ENCODE results near the gene SLC17A9. TPM values are rescaled to one million over a fixed set of nuclear protein-coding genes. Genes with fewer than 3 reads are reported as not detected.

Gene SLC17A9
- total RNA-seq, 1 experiment from 2014 or later = 0.17 TPM

DNA sequence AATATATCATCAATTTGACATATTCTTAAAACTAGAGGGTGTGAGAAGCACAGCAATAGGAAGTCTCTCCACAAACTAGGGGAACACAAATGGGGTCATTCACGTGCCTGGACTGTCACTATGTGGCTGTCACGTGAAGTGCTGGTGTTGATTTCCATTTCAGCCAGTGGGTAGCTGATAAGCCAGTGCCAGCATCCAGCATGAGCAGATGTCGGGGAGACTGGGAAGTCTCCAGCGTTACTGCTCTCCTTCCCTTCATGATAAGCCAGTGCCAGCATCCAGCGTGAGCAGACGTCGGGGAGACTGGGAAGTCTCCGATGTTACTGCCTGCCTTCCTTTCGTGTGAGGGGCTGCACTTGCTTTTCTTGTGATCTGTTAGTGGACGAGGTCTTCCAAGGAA lies 5.6 kb upstream of the SLC17A9 start:
- DNase-seq (ENCODE audit: low spot score) = no peak
- Histone ChIP-seq H3K9me3 (ENCODE audit: low read depth, low read length, poor library complexity, severe bottlenecking) (no peaks in the 10 kb centered on the region), H3K27me3 (replicated peaks; ENCODE audit: insufficient read depth, low read depth, low read length, poor library complexity) (no peaks in the 10 kb centered on the region), H3K4me3 (ENCODE audit: low read depth, low read length, poor library complexity, severe bottlenecking) (no peak overlapping the region), H3K4me1 (ENCODE audit: insufficient read depth, low read length, poor library complexity, severe bottlenecking) (no peaks in the 10 kb centered on the region), H3K27ac (ENCODE audit: low read depth, low read length, poor library complexity, severe bottlenecking) (no peak overlapping the region), H3K36me3 (ENCODE audit: insufficient read depth, low read length, poor library complexity, severe bottlenecking) (peaks cover 69% of the 10 kb centered on the region)
- ChIA-PET POLR2A (ENCODE audit: low non-redundant PET) (no interaction called here), CTCF (no interaction called here)
- no TSS peak for BruUV-seq (replicated peaks)
- intact Hi-C loops (cut with micrococcal nuclease; ENCODE audit: unreplicated experiment) = no loop called here
- no peak for TF ChIP-seq EZH2 (IDR thresholded peaks at IDR 0.05; ENCODE audit: borderline replicate concordance, low read depth, low read length, poor library complexity, severe bottlenecking)
- TF ChIP-seq, protein P1, sequence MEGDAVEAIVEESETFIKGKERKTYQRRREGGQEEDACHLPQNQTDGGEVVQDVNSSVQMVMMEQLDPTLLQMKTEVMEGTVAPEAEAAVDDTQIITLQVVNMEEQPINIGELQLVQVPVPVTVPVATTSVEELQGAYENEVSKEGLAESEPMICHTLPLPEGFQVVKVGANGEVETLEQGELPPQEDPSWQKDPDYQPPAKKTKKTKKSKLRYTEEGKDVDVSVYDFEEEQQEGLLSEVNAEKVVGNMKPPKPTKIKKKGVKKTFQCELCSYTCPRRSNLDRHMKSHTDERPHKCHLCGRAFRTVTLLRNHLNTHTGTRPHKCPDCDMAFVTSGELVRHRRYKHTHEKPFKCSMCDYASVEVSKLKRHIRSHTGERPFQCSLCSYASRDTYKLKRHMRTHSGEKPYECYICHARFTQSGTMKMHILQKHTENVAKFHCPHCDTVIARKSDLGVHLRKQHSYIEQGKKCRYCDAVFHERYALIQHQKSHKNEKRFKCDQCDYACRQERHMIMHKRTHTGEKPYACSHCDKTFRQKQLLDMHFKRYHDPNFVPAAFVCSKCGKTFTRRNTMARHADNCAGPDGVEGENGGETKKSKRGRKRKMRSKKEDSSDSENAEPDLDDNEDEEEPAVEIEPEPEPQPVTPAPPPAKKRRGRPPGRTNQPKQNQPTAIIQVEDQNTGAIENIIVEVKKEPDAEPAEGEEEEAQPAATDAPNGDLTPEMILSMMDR (conservative IDR thresholded peaks at IDR 0.05; ENCODE audit: low read depth, low read length) = no peak

DNA sequence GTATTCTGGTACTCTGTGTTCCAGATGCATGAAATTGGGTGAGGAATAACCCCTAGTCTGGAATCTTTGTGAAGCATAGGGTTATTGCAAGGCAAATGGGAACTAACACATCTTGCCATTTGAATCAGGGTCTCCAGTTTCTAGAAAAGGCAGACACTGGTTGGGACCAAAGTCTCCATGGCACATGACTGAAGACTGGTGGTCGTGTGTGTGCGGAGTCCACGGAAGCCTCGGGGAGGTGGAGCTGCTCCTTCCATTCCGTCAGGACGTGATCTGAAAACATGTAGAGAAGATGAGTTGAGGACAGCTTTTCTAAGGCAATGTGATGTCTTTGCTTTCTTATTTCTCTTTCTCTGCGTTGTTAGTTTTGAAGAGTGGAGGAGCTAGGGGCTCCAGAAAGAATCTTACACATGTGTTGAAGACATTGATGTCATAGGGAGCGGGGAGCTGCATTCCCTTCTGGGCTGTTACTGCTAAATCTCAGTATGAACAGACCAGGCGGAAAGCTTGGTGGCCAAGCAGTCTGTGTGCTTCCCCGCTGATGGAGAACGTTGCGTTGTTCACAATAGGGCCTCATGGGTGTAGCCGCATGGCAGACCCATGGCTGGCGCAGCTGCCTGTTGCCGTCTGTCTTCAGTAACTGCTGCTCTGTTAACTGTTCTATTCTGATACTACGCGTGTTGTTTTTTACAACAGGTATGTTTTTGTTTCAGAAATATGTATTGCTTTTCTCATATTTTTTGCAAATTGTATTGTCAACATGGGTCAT lies 4.8 kb upstream of the SLC17A9 start:
- H3K36me3 ChIP-seq (ENCODE audit: insufficient read depth, low read length, poor library complexity, severe bottlenecking) = peaks cover 65% of the 10 kb centered on the region
- intact Hi-C loops (cut with micrococcal nuclease; ENCODE audit: unreplicated experiment) = no loop called here

DNA sequence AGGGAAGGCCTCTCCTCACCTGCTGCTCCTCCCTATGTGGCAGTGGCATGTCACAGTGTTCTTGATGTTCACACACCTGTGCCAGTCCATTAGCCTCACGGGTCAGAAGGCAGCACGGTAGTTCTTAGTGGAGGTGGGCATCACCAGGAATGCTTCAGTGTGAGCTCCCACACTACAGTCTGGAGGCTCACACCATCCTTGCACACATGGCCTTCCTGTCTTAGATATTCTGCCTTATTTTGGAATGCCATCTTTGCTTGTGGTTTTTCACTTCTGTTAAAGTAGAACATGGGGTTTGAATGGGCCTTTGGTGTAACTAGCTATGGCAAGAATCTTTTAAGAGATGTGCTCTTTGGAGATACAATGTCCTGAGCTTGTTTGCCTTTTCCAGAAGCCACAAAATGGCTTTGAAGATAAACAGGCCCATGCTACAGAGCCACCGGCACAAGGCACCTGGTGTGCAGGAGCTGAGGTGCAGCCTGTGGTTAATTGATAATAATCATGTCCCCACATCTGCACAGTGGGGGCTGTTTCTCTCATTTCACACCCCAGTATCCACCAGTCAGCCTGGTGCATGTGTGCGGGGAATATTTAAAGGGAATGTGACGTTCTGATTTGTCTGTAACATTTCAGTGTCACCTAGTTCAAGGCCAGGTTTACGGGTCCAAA lies 3.2 kb upstream of the SLC17A9 start:
- no peaks in the 10 kb centered on the region for H3K27me3 ChIP-seq (replicated peaks; ENCODE audit: insufficient read depth, low read depth, low read length, poor library complexity)
- no peak for DNase-seq (ENCODE audit: low spot score)
- TF ChIP-seq, protein P1 (conservative IDR thresholded peaks at IDR 0.05; ENCODE audit: low read depth, low read length) = no peak
- no peak for TF ChIP-seq EZH2 (IDR thresholded peaks at IDR 0.05; ENCODE audit: borderline replicate concordance, low read depth, low read length, poor library complexity, severe bottlenecking)
- H3K36me3 ChIP-seq (ENCODE audit: insufficient read depth, low read length, poor library complexity, severe bottlenecking) = peaks cover 49% of the 10 kb centered on the region
- no TSS peak for BruUV-seq (replicated peaks)
- intact Hi-C loops (cut with micrococcal nuclease; ENCODE audit: unreplicated experiment) = no loop called here
- no peak overlapping the region for H3K4me3 ChIP-seq (ENCODE audit: low read depth, low read length, poor library complexity, severe bottlenecking)
- POLR2A ChIA-PET (ENCODE audit: low non-redundant PET) = no interaction called here
- H3K27ac ChIP-seq (ENCODE audit: low read depth, low read length, poor library complexity, severe bottlenecking) = no peak overlapping the region
- H3K4me1 ChIP-seq (ENCODE audit: insufficient read depth, low read length, poor library complexity, severe bottlenecking) = peaks cover 6% of the 10 kb centered on the region
- CTCF ChIA-PET = no interaction called here
- no peaks in the 10 kb centered on the region for H3K9me3 ChIP-seq (ENCODE audit: low read depth, low read length, poor library complexity, severe bottlenecking)

More for the DNA sequence above, 4.8 kb upstream of the SLC17A9 start:
- no peak for TF ChIP-seq EZH2 (IDR thresholded peaks at IDR 0.05; ENCODE audit: borderline replicate concordance, low read depth, low read length, poor library complexity, severe bottlenecking)
- TF ChIP-seq, protein P1 (conservative IDR thresholded peaks at IDR 0.05; ENCODE audit: low read depth, low read length) = no peak
- no peak overlapping the region for H3K4me3 ChIP-seq (ENCODE audit: low read depth, low read length, poor library complexity, severe bottlenecking)
- H3K27ac ChIP-seq (ENCODE audit: low read depth, low read length, poor library complexity, severe bottlenecking) = no peak overlapping the region
- no peak for DNase-seq (ENCODE audit: low spot score)
- H3K27me3 ChIP-seq (replicated peaks; ENCODE audit: insufficient read depth, low read depth, low read length, poor library complexity) = no peaks in the 10 kb centered on the region
- POLR2A ChIA-PET (ENCODE audit: low non-redundant PET) = no interaction called here
- BruUV-seq (replicated peaks) = no TSS peak
- no peaks in the 10 kb centered on the region for H3K9me3 ChIP-seq (ENCODE audit: low read depth, low read length, poor library complexity, severe bottlenecking)
- H3K4me1 ChIP-seq (ENCODE audit: insufficient read depth, low read length, poor library complexity, severe bottlenecking) = no peaks in the 10 kb centered on the region
- CTCF ChIA-PET = no interaction called here

All from A673 (cell line).